Liver (tissue), 9 donors: ENCODE results near the gene DTL. TPM values are rescaled to one million over a fixed set of nuclear protein-coding genes. Genes with fewer than 3 reads are reported as not detected.

Experiments
- DNase-seq: peaks from one replicate; pipeline ENCODE4 v3.0.0-alpha.2; 2017; ENCODE audit warnings: low spot score
- H3K27ac ChIP-seq, 2 donors: one replicate each; pipeline ENCODE4 v1.7.0; 2013; ENCODE audit warnings: inconsistent platforms in 2 of 2, low read length in 2 of 2, control low read depth in 1 of 2, low read depth in 1 of 2, mild to moderate bottlenecking in 1 of 2
- H3K27me3 ChIP-seq, 4 donors: one replicate each; pipeline versions ENCODE4 v1.6.1 to v1.7.0; 2013; ENCODE audit warnings: low read length in 3 of 4, inconsistent platforms in 1 of 4, mild to moderate bottlenecking in 1 of 4, moderate library complexity in 1 of 4; ENCODE audit not compliant: control insufficient read depth in 4 of 4, insufficient read depth in 4 of 4
- H3K36me3 ChIP-seq, 4 donors: one replicate each; pipeline versions ENCODE4 v1.6.1 to v1.7.0; 2013; ENCODE audit warnings: low read length in 3 of 4, mild to moderate bottlenecking in 3 of 4, low read depth in 1 of 4, moderate library complexity in 1 of 4; ENCODE audit not compliant: control insufficient read depth in 4 of 4, insufficient read depth in 3 of 4
- H3K4me1 ChIP-seq, 4 donors: one replicate each; pipeline versions ENCODE4 v1.6.1 to v1.7.0; 2013; ENCODE audit warnings: low read length in 3 of 4, mild to moderate bottlenecking in 3 of 4, moderate library complexity in 1 of 4; ENCODE audit not compliant: control insufficient read depth in 4 of 4, insufficient read depth in 4 of 4
- H3K4me3 ChIP-seq, 3 donors: one replicate each; pipeline versions ENCODE4 v1.6.1 to v1.7.0; 2013; ENCODE audit warnings: low read length in 3 of 3, control low read depth in 1 of 3, low read depth in 1 of 3, mild to moderate bottlenecking in 1 of 3
- H3K9ac ChIP-seq, 2 donors: one replicate each; pipeline ENCODE4 v1.7.0; 2013; ENCODE audit warnings: low read length in 2 of 2, mild to moderate bottlenecking in 2 of 2, moderate library complexity in 2 of 2, control low read depth in 1 of 2, low read depth in 1 of 2
- H3K9me3 ChIP-seq, 4 donors: one replicate each; pipeline versions ENCODE4 v1.6.1 to v1.7.0; 2013; ENCODE audit warnings: low read length in 3 of 4; ENCODE audit not compliant: control insufficient read depth in 4 of 4
- CTCF ChIP-seq: fragments of 150-350 bp; IDR thresholded peaks from 2 replicates; pipeline ENCODE4 v1.5.1; 2017; ENCODE audit warnings: improper control_type of control experiment, low read depth, low read length; ENCODE audit not compliant: missing input control
- EGR1 ChIP-seq, 2 donors: IDR thresholded peaks; 2 replicates each; pipeline ENCODE4 v1.6.1; 2016 to 2018; ENCODE audit warnings: antibody characterized with exemption in 2 of 2, low read depth in 2 of 2
- FOXA1 ChIP-seq: IDR thresholded peaks from 2 replicates; pipeline ENCODE4 v1.6.1; 2016; ENCODE audit warnings: antibody characterized with exemption
- FOXA2 ChIP-seq: IDR thresholded peaks from 2 replicates; pipeline ENCODE4 v1.6.1; 2016; ENCODE audit warnings: antibody characterized with exemption
- GABPA ChIP-seq, 2 donors: IDR thresholded peaks in 1 of 2; conservative IDR thresholded peaks in 1 of 2; 2 replicates each; pipeline ENCODE4 v1.6.1; 2016; ENCODE audit warnings: antibody characterized with exemption in 2 of 2, mild to moderate bottlenecking in 1 of 2, moderate library complexity in 1 of 2
- HNF4A ChIP-seq, 2 donors: conservative IDR thresholded peaks; 2 replicates each; pipeline ENCODE4 v1.6.1; 2016; ENCODE audit warnings: antibody characterized with exemption in 2 of 2, mild to moderate bottlenecking in 2 of 2
- HNF4G ChIP-seq: IDR thresholded peaks from 2 replicates; pipeline ENCODE4 v1.6.1; 2016; ENCODE audit warnings: antibody characterized with exemption
- JUND ChIP-seq, 2 donors: IDR thresholded peaks; 2 replicates each; pipeline ENCODE4 v1.6.1; 2016; ENCODE audit warnings: antibody characterized with exemption in 2 of 2
- MAX ChIP-seq: IDR thresholded peaks from 2 replicates; pipeline ENCODE4 v1.6.1; 2016; ENCODE audit warnings: antibody characterized with exemption
- NR2F2 ChIP-seq: IDR thresholded peaks from 2 replicates; pipeline ENCODE4 v1.6.1; 2016; ENCODE audit warnings: antibody characterized with exemption
- RAD21 ChIP-seq, 2 donors: IDR thresholded peaks; 2 replicates each; pipeline ENCODE4 v1.6.1; 2016; ENCODE audit warnings: antibody characterized with exemption in 2 of 2, mild to moderate bottlenecking in 2 of 2
- RXRA ChIP-seq, 2 donors: IDR thresholded peaks; 2 replicates each; pipeline ENCODE4 v1.6.1; 2017 to 2018; ENCODE audit warnings: antibody characterized with exemption in 2 of 2, mild to moderate bottlenecking in 1 of 2
- TAF1 ChIP-seq: conservative IDR thresholded peaks from 2 replicates; pipeline ENCODE4 v1.6.1; 2016; ENCODE audit warnings: antibody characterized with exemption, mild to moderate bottlenecking
- YY1 ChIP-seq: IDR thresholded peaks from 2 replicates; pipeline ENCODE4 v1.6.1; 2016; ENCODE audit warnings: antibody characterized with exemption, mild to moderate bottlenecking
- WGBS: extraction: QIAGEN DNeasy Blood & Tissue Kit; methylation state at CpG from one replicate; pipeline ENCODE4 v1.1.7; 2013; 5-methylcytosine and 5-hydroxymethylcytosine counted together
- polyA plus RNA-seq, 2 donors: library from polyadenylated mRNA; stranded (reverse) in 1 of 2; unstranded in 1 of 2; fragments of 200-250 nt in 1 of 2; fragments of >200 nt in 1 of 2; fragmentation: Nextera tagmentation in 1 of 2; extraction: Ambion mirVana in 1 of 2; gene quantifications; one replicate each; pipeline versions ENCODE4 v1.2.1 to v1.2.3, GENCODE V29; 2013 to 2015
- total RNA-seq, 2 donors: library from RNA; depleted of rRNA; stranded (reverse); fragments of >200 nt; gene quantifications; one replicate each; pipeline ENCODE4 v1.2.3, GENCODE V29; 2014
- TF ChIP-seq, protein P1 (sequence below): IDR thresholded peaks from 2 replicates; pipeline ENCODE4 v1.6.1; 2016; ENCODE audit warnings: antibody characterized with exemption, mild to moderate bottlenecking
- TF ChIP-seq, protein P2 (sequence below): IDR thresholded peaks from 2 replicates; pipeline ENCODE4 v1.6.1; 2016; ENCODE audit warnings: antibody characterized with exemption
- TF ChIP-seq, protein P3 (sequence below): IDR thresholded peaks from 2 replicates; pipeline ENCODE4 v1.6.1; 2016; ENCODE audit warnings: antibody characterized with exemption
- donor health status: healthy.
- donor health status: healthy.
- donor health status: healthy.
- donor health status: healthy.
- donor health status: healthy.

DTL gene
- total and polyA plus RNA-seq, 4 donors: 0.17 to 17.9 (median 0.73) TPM

DNA sequence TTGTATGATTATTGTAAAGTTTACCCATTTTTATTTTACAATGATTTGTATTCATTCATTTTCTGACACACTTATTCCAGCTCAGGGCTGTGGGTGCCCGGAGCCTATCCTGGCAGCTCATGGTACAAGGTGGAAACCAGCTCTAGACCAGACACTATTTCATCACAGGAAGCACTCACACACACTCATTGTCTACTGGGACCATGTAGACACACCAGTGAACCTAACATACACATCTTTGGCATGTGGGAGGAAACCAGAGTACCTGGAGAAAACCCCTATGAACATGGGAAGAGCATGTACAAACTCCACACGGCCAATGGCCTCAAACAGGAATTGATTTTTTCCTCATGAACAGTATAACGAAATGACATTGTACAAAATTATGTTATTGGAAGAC, 2.4 kb downstream of the DTL start:
- TF ChIP-seq EGR1 (IDR thresholded peaks at IDR 0.05; ENCODE audit: low read depth in 2 of 2) (no peak), CTCF (no peak), FOXA2 (no peak), JUND (IDR thresholded peaks at IDR 0.05) (no peak), GABPA (IDR thresholded peaks at IDR 0.05 in 1 of 2, conservative IDR thresholded peaks at IDR 0.05 in 1 of 2) (no peak), MAX (no peak), RAD21 (IDR thresholded peaks at IDR 0.05) (no peak), YY1 (no peak), TAF1 (no peak), HNF4A (conservative IDR thresholded peaks at IDR 0.05) (no peak), HNF4G (no peak)
- TF ChIP-seq, protein P1, sequence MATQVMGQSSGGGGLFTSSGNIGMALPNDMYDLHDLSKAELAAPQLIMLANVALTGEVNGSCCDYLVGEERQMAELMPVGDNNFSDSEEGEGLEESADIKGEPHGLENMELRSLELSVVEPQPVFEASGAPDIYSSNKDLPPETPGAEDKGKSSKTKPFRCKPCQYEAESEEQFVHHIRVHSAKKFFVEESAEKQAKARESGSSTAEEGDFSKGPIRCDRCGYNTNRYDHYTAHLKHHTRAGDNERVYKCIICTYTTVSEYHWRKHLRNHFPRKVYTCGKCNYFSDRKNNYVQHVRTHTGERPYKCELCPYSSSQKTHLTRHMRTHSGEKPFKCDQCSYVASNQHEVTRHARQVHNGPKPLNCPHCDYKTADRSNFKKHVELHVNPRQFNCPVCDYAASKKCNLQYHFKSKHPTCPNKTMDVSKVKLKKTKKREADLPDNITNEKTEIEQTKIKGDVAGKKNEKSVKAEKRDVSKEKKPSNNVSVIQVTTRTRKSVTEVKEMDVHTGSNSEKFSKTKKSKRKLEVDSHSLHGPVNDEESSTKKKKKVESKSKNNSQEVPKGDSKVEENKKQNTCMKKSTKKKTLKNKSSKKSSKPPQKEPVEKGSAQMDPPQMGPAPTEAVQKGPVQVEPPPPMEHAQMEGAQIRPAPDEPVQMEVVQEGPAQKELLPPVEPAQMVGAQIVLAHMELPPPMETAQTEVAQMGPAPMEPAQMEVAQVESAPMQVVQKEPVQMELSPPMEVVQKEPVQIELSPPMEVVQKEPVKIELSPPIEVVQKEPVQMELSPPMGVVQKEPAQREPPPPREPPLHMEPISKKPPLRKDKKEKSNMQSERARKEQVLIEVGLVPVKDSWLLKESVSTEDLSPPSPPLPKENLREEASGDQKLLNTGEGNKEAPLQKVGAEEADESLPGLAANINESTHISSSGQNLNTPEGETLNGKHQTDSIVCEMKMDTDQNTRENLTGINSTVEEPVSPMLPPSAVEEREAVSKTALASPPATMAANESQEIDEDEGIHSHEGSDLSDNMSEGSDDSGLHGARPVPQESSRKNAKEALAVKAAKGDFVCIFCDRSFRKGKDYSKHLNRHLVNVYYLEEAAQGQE: no peak
- no peak for DNase-seq
- no peak overlapping the region for H3K4me3 ChIP-seq
- WGBS: 77% methylated on average over 3 of the region's 3 CpGs
- no peak overlapping the region for H3K27ac ChIP-seq
- no peaks in the 10 kb centered on the region for H3K36me3 ChIP-seq
- no peaks in the 10 kb centered on the region for H3K27me3 ChIP-seq
- peaks cover 4 to 17% (median 9%) of the 10 kb centered on the region in 4 donors for H3K4me1 ChIP-seq
- no peaks in the 10 kb centered on the region for H3K9me3 ChIP-seq
- no peak overlapping the region for H3K9ac ChIP-seq

DNA sequence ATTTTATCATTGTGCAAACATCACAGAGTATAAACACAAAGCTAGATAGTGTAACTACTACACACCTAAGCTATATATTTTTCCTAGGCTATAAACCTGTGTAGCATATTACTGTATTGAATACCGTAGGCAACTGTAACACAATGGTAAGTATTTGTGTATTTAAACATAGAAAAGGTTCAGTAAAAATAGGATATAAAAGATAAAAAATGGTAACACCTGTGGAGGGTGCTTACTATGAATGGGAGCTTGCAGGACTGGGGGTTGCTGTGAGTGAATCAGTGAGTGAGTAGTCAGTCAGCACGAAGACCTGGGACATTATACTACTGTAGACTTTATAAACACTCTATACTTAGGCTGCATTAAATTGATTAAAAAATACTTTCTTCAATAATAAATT, 4.1 kb downstream of the DTL start:
- no peak for TF ChIP-seq FOXA2
- TF ChIP-seq RAD21 (IDR thresholded peaks at IDR 0.05): no peak
- TF ChIP-seq EGR1 (IDR thresholded peaks at IDR 0.05; ENCODE audit: low read depth in 2 of 2): no peak
- TF ChIP-seq MAX: no peak
- TF ChIP-seq HNF4A (conservative IDR thresholded peaks at IDR 0.05): no peak
- no peak for TF ChIP-seq HNF4G
- TF ChIP-seq, protein P2, sequence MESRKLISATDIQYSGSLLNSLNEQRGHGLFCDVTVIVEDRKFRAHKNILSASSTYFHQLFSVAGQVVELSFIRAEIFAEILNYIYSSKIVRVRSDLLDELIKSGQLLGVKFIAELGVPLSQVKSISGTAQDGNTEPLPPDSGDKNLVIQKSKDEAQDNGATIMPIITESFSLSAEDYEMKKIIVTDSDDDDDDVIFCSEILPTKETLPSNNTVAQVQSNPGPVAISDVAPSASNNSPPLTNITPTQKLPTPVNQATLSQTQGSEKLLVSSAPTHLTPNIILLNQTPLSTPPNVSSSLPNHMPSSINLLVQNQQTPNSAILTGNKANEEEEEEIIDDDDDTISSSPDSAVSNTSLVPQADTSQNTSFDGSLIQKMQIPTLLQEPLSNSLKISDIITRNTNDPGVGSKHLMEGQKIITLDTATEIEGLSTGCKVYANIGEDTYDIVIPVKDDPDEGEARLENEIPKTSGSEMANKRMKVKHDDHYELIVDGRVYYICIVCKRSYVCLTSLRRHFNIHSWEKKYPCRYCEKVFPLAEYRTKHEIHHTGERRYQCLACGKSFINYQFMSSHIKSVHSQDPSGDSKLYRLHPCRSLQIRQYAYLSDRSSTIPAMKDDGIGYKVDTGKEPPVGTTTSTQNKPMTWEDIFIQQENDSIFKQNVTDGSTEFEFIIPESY: no peak
- TF ChIP-seq, protein P3, sequence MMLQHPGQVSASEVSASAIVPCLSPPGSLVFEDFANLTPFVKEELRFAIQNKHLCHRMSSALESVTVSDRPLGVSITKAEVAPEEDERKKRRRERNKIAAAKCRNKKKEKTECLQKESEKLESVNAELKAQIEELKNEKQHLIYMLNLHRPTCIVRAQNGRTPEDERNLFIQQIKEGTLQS: no peak
- no peak for TF ChIP-seq CTCF
- no peak for TF ChIP-seq FOXA1
- no peak for TF ChIP-seq TAF1
- TF ChIP-seq NR2F2: no peak
- TF ChIP-seq RXRA (IDR thresholded peaks at IDR 0.05): no peak
- H3K4me1 ChIP-seq: peaks cover 4 to 11% (median 7%) of the 10 kb centered on the region in 4 donors
- H3K9ac ChIP-seq: no peak overlapping the region
- no peaks in the 10 kb centered on the region for H3K27me3 ChIP-seq
- H3K9me3 ChIP-seq: no peaks in the 10 kb centered on the region
- H3K4me3 ChIP-seq: no peak overlapping the region
- no peaks in the 10 kb centered on the region for H3K36me3 ChIP-seq
- no peak overlapping the region for H3K27ac ChIP-seq
- no peak for DNase-seq
- WGBS: 95% methylated on average over 2 of the region's 2 CpGs
